Left lung (tissue), 8 donors: ENCODE results near the gene CFAP210. TPM values are rescaled to one million over a fixed set of nuclear protein-coding genes. Genes with fewer than 3 reads are reported as not detected.

ENCODE experiments used
- polyA plus RNA-seq, 6 donors: library from polyadenylated mRNA; unstranded; fragments of 120-200 nt; gene quantifications; one replicate each; pipeline ENCODE4 v1.2.1, GENCODE V29; 2013; ENCODE audit not compliant: insufficient read length in 6 of 6
- total RNA-seq, 2 donors: library from RNA; stranded (reverse); fragmentation: NEBNext Ultra II Directional; extraction: Animal tissue kit (Norgen Biotek cat#: 25700); gene quantifications; one replicate each; pipeline ENCODE4 v1.2.1, GENCODE V29; 2021
- donor health status: DM: no; HTN: yes; CAD: no.
- donor health status: DM: no; HTN: no; CAD: no.

The CFAP210 gene
- total and polyA plus RNA-seq, 8 donors: 0.68 to 4.0 (median 2.2) TPM; not detected in 1

Other genes starting within 250 kb of the CFAP210 start
- gene BBS5, start 214.9 kb downstream of the CFAP210 start, total RNA-seq: 1 to 10 TPM; 6.2 to 8.0 TPM
- 10 to 100 TPM; 15.0 to 22.2 (median 17.9) TPM for gene BBS5, start 214.9 kb downstream of the CFAP210 start, polyA plus RNA-seq
- 1 to 10 TPM; 1.4 to 1.5 TPM for gene KLHL41, start 184.7 kb downstream of the CFAP210 start, total RNA-seq
- gene KLHL41, start 184.7 kb downstream of the CFAP210 start, polyA plus RNA-seq: 1 to 10 TPM; 1.2 to 2.1 (median 1.5) TPM
- 10 to 100 TPM; 29.3 to 33.3 TPM for gene FASTKD1, start 120.5 kb downstream of the CFAP210 start, total RNA-seq
- gene FASTKD1, start 120.5 kb downstream of the CFAP210 start, polyA plus RNA-seq: 10 to 100 TPM; 34.9 to 47.6 (median 41.5) TPM
- gene PPIG, start 110.1 kb downstream of the CFAP210 start, total RNA-seq: 10 to 100 TPM; 40.8 to 45.4 TPM
- gene PPIG, start 110.1 kb downstream of the CFAP210 start, polyA plus RNA-seq: 100 to 1,000 TPM in 2 of 6 donors, 10 to 100 TPM in 4; 83.3 to 102 (median 90.9) TPM
- gene PHOSPHO2, start 64 bp upstream of the CFAP210 start, total RNA-seq: 1 to 10 TPM; 5.4 to 6.6 TPM
- gene PHOSPHO2, start 64 bp upstream of the CFAP210 start, polyA plus RNA-seq: 10 to 100 TPM; 12.3 to 17.9 (median 15.8) TPM
- 1 to 10 TPM; 9.4 to 9.5 TPM for gene KLHL23, start 39.4 kb upstream of the CFAP210 start, total RNA-seq
- 10 to 100 TPM; 34.3 to 46.2 (median 41.6) TPM for gene KLHL23, start 39.4 kb upstream of the CFAP210 start, polyA plus RNA-seq
- gene SSB, start 104.5 kb upstream of the CFAP210 start, total RNA-seq: 10 to 100 TPM; 61.9 to 82.4 TPM
- 100 to 1,000 TPM; 140 to 176 (median 157) TPM for gene SSB, start 104.5 kb upstream of the CFAP210 start, polyA plus RNA-seq
- gene METTL5, start 130.5 kb upstream of the CFAP210 start, total RNA-seq: 10 to 100 TPM; 33.8 to 40.3 TPM
- gene METTL5, start 130.5 kb upstream of the CFAP210 start, polyA plus RNA-seq: 10 to 100 TPM; 40.5 to 49.7 (median 44.0) TPM
- gene UBR3, start 133.0 kb upstream of the CFAP210 start, total RNA-seq: 10 to 100 TPM; 33.2 to 45.7 TPM
- 10 to 100 TPM; 37.4 to 48.0 (median 40.7) TPM for gene UBR3, start 133.0 kb upstream of the CFAP210 start, polyA plus RNA-seq